Kidney capillary endothelial cell (primary cell): Measurements from ENCODE around the gene RARRES2.
A peak's percentile ranks its signal among the peaks of the same experiment; 100 is the strongest.

Experiments used
- DNase-seq: peaks from one replicate; pipeline ENCODE4 v3.0.0-alpha.2; 2018; ENCODE audit warnings: low spot score

The RARRES2 gene

DNA sequence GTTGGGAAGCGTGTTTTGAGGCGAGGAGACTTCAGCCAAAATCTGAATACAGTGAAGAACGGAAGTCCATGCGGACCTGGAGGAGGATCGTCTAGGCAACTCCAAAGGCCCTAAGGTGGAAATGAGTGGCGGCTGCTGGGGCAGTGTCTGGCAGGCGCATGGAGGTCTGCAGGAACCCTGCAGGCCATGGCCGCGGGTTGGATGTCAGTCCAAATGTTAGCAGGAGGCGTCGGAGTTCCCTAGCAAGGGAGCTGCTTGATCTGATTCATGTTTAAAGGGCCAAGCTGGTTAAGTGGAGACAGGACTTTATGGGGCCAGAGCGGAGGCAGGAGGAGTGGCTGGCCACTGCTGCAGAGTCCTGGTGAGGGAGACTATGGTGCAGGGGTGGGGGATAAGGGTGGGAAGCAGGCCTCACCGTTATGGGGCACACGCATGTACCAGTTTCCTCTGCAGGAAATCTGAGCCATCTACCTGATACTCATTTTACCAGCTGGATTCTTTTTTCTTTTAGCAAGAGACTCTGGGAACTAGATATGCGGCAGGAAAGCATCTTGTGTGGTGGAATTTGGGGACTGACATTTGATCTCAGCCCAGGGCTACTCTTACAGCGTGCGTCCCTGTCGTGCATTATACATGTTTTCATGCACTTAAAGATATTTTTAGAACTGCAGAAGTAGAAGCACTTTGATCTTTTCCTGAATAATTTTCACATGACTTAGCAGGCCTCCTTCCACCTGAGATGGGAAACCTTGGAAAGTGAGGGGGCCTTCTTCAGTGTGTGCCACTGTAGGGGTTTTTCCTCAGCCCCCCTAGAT is 20.6 kb upstream of the RARRES2 start:
- DNase-seq = no peak

DNA sequence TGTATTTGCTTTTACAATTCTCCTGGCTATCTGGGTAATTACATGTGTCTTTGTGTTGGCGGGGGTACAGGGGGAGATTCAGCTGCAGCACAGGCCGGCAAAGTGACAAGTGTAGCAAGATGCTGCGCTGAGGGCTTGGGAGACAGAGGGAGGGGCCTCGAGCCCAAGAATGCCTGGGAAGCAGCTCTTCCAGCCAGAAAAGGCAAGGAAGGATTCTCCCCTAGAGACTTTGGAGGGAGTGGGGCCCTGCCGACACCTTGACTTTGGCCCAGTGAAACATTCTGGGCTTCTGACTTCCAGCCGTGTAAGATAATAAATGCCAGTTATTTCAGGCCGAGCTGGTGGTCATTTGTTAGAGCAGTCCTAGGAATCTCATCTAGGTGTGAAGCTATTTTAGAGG is 20.0 kb upstream of the RARRES2 start:
- DNase-seq = no peak

DNA sequence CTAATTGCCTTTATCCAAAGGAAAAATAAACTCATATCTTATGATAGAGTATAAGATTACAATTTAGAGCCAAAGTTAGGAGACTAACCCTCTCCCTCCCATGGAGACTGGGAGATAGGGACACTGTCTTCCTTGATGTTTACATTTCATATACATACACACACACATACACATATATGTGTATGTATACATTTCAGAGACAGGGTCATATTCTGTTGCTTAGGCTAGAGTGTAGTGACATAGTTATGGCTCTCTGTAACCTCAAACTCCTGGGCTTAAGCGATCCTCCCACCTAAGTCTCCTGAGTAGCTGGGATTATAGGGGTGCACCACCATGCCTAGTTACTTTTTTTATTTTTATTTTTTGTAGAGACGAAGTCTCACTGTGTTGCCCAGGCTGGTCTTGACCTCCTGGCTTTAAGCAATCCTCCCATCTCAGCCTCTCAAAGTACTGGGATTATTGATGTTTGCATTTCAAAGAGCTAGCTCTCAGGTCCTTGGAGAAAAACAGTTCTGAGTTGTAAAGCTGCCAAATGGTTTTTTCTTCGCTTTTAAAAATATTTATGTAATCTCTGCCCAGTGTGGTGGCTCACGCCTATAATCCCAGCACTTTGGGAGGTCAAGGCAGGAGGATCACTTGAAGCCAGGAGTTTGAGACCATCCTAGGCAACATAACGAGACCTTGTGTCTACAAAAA is 19.1 kb upstream of the RARRES2 start:
- DNase-seq = no peak

DNA sequence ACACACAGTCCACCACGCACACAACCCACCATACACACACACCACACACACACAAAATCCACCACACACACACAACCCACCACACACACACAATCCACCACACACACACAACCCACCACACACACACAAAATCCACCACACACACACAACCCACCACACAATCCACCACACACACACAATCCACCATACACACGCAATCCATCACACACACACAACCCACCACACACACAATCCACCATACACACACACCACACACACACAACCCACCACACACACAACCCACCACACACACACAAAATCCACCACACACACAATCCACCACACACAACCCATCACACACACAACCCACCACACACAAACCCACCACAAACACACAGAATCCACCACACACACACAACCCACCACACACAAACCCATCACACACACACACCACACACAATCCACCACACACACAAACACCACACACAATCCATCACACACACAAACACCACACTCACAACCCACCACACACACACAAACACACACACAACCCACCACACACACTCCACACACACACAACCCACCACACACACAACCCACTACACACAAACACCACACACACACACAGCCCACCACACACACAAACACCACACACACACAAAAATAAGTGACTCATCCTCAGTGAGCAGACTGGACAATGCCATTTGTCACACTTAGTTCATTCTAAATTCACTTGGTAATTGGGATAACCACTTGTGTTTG is 18.4 kb upstream of the RARRES2 start:
- no peak for DNase-seq

DNA sequence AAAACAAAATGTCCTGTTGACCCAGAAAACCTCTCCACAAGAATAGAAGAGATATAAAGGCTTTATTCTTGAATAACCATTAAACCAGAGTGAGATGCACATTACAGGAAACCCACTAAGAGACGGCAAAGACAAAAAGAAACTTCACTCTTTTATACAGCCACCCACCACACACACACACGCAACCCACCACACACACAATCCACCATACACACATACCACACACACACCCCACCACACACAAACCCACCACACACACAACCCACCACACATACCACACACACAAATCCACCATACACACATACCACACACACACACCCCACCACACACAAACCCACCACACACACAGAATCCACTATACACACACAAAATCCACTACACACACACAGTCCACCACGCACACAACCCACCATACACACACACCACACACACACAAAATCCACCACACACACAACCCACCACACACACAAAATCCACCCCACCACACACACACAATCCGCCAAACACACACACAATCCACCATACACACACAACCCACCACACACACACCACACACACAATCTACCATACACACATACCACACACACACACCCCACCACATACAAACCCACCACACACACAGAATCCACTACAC is 17.7 kb upstream of the RARRES2 start:
- no peak for DNase-seq

DNA sequence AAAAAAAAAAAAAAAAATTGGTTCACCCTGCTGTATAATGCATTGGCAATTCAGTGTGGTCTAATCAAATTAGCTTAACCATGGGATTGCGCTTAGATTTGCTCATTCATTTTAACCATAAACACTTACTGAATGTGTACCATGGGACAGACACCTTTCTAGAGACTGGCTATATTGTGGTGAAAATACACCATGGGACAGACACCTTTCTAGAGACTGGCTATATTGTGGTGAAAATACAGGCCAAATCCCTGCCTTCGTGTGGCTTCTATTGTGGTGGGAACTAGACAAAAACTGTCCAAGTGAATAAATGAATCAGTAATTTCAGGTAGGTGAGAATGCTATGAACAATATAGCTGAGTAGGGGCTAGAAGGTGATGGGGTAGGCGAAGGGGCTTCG is 17.0 kb upstream of the RARRES2 start:
- DNase-seq = no peak

DNA sequence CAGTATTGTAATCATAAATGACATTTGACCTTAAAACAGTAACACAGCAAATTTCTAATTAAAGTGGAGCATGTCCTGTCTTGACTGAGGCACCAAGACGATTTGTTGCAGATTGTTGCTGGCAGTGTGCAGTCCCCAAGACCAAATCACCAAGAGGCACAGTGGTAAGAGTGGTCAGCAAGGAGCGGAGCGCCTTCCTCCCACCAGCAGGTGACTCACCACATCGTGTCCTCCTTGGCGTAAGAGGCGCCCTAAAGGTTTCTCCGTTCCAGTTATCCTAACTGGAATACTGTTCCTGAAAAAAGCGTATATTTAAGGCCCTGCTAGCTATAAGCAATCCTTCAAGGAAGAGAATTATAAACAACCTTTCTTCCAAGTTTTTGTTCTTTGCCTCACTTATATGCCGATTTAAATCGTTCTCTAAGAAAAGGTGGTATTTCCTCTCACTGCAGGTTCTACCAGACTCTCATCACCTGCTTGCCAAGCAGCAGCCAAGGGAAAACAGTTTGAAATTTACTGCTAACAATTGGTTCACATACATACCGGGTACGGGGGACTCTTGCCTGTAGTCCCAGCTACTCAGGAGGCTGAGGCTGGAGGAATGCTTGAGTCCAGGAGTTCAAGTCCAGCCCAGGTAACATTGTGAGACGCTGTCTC is 16.5 kb upstream of the RARRES2 start:
- DNase-seq = no peak

DNA sequence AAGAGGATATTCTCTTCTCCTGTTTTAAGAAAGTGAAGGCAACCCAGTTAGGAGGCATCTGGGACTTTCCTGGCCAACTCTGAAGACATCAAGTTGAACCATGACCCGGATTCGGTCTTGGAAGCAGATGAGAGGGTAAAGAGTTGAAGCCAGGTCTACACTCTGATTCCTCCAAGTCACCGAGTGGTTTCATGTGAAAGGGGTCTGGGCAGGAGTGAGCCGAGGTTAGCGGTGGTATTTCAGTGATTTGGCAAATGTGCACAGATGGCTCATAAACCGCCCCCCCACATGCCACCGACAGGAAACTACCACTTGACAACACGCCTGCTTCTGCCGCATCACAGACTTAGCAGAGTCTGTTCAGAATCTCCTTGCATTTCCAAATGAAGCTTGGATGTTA is 15.8 kb upstream of the RARRES2 start:
- DNase-seq = no peak

DNA sequence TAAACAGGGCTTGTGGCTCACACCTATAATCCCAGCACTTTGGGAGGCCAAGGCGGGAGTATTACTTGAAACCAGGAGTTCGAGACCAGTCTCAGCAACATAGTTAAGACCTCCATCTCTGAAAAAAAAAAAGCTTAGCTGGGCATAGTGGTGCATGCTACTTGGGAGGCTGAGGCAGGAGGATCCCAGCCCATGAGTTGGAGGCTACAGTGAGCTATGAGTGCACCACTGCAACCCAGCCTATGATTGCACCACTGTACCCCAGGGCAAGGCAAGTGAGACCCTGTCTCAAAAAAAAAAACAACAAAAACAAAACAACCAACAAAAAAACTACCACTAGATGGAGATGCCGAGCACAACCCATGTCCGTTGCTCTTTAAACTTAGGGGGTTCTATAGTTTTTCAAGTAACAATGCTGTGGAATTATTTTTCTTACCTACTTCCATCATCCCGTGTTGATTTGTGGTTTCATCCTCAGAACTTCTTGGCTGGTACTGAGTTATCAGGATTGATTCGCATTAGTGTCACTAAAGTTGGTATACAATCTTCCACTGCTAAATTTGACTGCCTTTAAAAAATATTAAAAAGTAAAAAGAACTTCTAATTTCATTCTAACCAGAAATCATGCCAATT is 15.0 kb upstream of the RARRES2 start:
- peak; percentile 36 for DNase-seq

DNA sequence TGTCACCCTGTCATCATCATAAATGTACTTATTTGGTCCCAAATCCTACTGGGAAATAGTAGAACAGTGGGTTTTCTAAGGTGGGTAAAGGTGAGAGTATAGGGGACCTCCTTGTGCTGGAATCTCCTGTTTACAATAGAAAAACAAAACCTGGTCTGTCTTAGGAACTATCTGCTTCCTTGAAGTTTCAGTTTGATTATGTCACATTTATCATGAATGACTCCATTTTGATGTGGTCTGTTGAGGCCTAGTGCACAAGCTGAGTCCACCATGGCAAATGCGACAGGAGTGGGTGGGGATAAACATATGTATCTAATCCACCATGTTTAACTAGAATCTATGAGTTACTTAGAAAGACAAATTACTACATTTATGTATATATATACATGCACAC is 14.2 kb upstream of the RARRES2 start:
- DNase-seq = no peak

DNA sequence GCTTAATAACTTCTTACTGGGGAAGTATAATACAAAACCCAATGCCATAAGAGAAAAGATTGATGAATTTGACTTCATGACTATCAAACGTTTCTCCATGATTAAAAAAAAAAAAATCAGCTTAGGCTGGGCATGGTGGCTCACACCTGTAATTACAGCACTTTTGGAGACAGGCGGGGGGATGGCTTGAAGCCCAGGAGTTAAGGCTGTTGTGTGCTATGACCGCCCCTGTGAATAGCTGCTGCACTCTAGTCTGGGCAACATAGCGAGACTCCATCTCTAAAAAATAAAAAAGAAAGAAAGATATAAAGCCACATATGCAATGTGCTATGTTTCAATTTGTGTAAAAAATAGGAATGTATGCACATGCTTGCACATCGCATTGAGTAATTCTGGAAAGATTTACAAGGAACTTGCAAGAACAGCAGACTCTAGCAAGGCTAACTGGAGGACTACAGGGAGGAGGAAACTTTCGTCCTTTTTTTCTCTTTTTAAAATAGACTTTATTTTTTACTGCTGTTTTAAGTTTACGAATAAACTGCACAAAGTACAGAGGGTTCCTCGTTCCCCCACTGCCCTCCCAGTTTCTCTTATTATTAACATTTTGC is 10.3 kb upstream of the RARRES2 start:
- DNase-seq = no peak

DNA sequence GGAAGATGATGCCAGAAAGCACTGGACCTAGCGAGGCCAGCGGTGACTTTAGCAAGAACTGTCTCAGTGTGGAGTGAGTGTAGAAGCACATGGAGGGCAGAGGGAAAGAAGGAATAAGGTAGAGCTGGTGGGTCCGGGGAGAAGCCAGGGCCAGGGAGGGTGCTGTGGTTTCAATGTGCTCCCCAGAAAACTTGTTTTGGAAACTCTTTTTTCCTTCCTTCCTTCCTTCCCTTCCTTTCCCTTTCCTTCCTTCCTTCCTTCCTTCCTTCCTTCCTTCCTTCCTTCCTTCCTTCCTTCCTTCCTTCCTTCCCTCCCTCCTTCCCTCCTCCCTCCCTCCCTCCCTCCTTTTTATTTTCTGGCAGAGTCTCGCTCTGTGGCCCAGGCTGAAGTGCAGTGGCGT is 5.5 kb upstream of the RARRES2 start:
- no peak for DNase-seq

DNA sequence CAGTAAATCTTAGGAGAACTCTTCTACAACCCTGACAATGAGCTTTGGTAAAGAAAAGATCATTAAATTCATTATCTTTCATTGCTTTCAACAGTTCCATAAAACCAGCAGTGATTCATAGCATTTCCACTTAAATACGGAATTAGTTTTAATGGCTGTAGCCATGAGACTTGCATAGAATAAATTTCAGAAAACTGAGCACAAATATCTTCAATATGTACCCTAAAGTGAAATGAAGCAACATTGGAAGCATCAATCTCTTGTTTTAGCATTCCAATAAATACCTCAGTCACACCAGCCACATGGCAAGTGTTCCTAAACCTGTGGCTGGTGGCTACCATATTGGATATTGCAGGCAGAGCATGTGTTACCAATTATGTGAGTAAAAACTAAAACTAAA is 3.6 kb upstream of the RARRES2 start:
- DNase-seq = no peak

DNA sequence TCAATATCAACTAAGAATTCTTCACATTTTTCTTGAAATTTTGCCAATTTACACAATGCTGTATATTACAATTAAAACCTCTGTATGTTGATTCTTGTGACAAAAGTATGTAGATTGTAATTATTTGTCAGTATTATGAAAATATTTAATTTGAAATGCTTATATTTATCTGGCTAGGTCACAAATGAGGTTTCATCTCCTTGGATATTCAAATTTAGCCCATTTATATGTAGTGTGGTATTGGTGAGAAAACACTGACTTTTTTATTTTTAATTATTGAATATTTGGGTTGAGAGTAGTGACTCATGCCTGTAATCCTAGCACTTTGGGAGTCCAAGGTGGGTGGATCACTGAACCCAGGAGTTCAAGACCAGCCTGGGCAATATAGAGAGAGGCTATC is 2.9 kb upstream of the RARRES2 start:
- no peak for DNase-seq

DNA sequence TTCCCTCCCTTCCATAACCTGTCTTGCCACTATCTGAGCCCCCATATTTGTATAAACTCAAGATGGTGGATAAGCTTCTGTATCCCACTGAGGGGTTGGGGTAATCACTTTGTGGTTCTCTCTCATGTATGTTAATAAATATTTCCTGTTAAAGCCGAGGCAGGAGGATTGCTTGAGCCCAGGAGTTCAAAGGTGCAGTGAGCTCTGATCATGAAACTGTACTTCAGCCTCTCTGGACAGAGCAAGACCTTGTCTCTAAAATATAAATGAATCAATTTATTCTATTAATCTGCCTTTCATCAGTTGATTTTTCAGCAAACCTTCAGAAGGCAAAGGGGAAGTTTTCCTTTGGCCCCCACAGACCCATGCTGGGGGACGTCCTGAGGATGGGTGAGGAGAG is 1.8 kb upstream of the RARRES2 start:
- DNase-seq = no peak

DNA sequence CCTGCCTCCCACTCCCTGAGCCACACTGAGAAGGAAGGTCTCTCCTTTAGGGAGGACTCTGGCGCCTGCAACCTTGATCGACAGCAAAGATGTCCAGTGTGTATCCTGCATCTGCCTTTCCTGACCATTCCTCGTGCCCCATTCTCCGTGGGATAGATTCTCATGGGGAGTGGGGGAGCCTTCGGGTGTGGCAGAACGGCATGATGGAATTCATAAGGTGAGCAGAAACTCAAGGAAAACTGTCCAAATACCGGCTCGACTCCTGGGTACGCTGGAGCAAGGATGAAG is 636 bp upstream of the RARRES2 start:
- no peak for DNase-seq

DNA sequence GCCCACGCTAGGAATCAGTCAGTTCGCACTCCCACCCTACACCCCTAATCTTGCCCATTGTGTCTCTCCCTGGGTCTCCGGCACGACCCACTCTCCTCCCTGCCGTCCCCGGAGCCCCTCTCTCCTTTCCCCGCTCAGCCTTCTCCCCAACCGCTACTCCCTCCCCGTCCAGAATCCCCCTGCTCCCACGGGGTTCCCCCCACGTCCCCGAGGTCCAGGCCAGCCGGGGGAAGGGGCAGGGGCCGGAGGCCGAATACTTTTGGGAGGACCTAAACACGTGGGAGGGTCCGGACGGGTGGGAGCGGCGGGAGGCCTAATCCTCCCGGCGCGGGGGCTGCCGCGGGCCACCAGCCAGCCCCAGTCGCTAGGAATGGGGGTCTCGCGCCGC is 560 bp downstream of the RARRES2 start:
- no peak for DNase-seq

DNA sequence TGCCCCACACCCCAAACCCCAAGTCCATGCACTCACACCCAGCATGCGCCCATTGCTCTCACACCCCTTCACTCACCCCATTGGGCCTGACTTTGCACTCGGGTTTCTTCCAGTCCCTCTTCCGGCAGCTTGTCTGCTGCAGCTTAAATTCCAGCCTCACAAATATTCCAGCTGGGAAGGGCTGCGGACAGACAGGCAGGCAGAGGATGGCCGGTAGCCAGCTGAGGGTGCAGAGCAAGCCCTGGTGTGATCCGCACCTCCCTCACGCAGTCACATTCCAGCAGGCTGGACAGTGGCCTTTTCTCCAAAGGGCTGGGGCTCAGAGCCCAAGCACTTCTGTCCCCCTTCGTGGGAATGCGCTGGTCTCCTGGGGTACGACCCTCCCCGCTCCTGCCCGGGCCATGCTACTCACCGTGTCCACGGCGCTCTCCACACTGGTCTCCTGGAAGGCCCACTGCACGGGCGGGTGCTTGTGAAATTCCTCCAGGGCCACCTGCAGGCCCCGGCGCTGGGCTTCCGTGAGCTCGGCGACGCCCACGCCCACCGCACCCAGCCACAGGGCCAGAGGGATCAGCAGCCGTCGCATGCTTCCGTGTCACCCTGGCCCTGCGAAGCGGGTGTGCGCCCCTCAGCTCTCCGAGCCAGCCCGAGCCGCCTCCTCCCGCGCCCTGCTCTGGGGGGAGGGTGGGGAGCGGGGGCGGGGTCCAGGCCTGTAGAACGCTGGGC is 1.2 kb downstream of the RARRES2 start:
- DNase-seq = no peak

DNA sequence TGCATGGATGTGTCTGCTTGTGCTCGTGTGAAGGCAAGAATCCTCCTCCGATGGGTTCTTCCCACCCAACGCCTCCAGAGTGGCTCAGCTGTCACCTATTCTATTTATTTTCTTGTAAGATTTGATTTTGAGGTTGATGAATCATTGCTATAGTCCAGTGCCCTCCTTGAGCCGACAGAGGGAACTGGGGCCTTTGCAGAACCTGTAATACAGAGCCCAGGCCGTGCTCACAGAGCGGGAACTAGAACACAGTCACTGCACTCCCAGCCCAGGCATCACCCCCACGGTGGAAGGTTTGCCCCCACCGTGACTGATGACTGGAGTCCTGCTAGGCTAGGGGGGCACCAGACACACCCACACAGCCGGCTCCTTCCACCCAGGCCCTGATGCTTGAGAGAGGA is 2.0 kb downstream of the RARRES2 start:
- DNase-seq = no peak

DNA sequence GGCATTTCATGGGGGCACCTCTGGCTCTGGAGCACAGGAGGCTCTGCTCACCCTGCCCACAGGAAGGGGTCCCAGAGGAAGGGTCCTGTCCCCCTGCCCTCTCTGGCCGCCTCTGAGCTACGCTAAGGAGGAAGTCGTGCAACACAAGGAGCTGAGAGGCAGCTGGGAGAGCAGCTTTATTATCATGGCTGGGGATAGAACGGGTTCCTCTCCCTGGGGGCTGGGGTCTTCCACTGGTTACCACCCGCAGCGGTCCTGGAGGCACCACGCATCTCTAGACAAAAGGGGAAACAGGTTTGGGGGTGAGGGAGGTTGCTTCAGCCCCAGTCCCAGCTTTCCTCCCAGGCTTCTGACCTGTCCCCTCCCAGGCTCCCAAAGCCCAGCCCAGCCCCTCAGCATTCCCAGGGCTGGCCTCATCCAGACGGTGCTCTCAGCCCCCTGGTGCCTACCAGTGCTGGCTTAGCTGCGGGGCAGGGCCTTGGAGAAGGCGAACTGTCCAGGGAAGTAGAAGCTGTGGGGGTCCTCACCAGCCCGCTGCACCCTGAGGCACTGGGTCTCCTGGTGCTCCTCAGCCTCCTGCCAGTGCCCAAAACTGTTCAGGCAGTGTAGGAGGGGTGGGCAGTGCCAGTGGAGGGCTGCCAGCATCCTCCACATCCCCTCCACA is 3.1 kb downstream of the RARRES2 start:
- no peak for DNase-seq
